Testis (tissue), 3 donors: ENCODE data around the gene LDLRAD4. TPM values are rescaled to one million over a fixed set of nuclear protein-coding genes. Genes with fewer than 3 reads are reported as not detected.

Experiments used
- DNase-seq: peaks from one replicate; pipeline ENCODE4 v3.0.0-alpha.2; 2019
- H3K27ac ChIP-seq, 2 donors: fragments of 200-600 bp; sonication (generic); one replicate each; pipeline ENCODE4 v1.5.1; 2019
- H3K27me3 ChIP-seq: fragments of 200-600 bp; sonication (generic); one replicate; pipeline ENCODE4 v1.5.1; 2019
- H3K36me3 ChIP-seq: fragments of 200-600 bp; sonication (generic); one replicate; pipeline ENCODE4 v1.5.1; 2017; ENCODE audit warnings: low read depth; ENCODE audit errors: missing control alignments
- H3K4me1 ChIP-seq: fragments of 200-600 bp; sonication (generic); one replicate; pipeline ENCODE4 v1.5.1; 2019
- H3K4me3 ChIP-seq, 2 donors: fragments of 200-600 bp; sonication (generic); one replicate each; pipeline ENCODE4 v1.5.1; 2017 to 2019
- H3K9me3 ChIP-seq: fragments of 200-600 bp; sonication (generic); one replicate; pipeline ENCODE4 v1.5.1; 2017
- CTCF ChIP-seq, 3 experiments: fragments of 450-650 bp in 2 of 3; fragments of 200-600 bp in 1 of 3; sonication (generic) in 1 of 3; IDR thresholded peaks; one replicate each; pipeline ENCODE4 v1.5.1; 2016 to 2019; ENCODE audit warnings: antibody characterized with exemption in 3 of 3, mild to moderate bottlenecking in 2 of 3, moderate library complexity in 1 of 3
- POLR2A ChIP-seq: fragments of 450-650 bp; IDR thresholded peaks from one replicate; pipeline ENCODE4 v1.6.1; 2017; ENCODE audit warnings: antibody characterized with exemption, mild to moderate bottlenecking, moderate library complexity
- WGBS, 2 donors: methylation state at CpG; one replicate each; pipeline ENCODE4 v1.1.5; 2018; 5-methylcytosine and 5-hydroxymethylcytosine counted together
- intact Hi-C: fragments of 100-400 bp; cut with DNase I; formaldehyde crosslinking; loops from one replicate; pipeline ENCODE4 v1.15.1; 2023; ENCODE audit warnings: low total_unique reads
- polyA plus RNA-seq: library from polyadenylated mRNA; stranded (reverse); fragments of 350-450 nt; fragmentation: Illumina TruSeq; extraction: RNeasy Lipid Tissue Mini Kit (QIAGEN cat#74804); gene quantifications from one replicate; pipeline ENCODE4 v1.2.3, GENCODE V29; 2014; ENCODE audit warnings: low read depth, low replicate concordance; ENCODE audit not compliant: insufficient read depth
- total RNA-seq, 2 donors: library from RNA; depleted of rRNA; stranded (reverse); fragments of >200 nt; gene quantifications; one replicate each; pipeline ENCODE4 v1.2.3, GENCODE V29; 2016

LDLRAD4 gene
- total and polyA plus RNA-seq, 3 donors from 2014 or later: 22.0 to 42.2 (median 25.9) TPM

GRCh38 chr18:13280070-13280795, 61.7 kb downstream of the LDLRAD4 start:
- 62 to 86% methylated on average over 11 of the region's 11 CpGs for WGBS, 2 donors
- Histone ChIP-seq H3K4me1 (peaks cover under 1% of the 10 kb centered on the region), H3K4me3 (no peak overlapping the region), H3K27me3 (no peaks in the 10 kb centered on the region), H3K27ac (no peak overlapping the region), H3K9me3 (no peaks in the 10 kb centered on the region), H3K36me3 (no peaks in the 10 kb centered on the region)
- intact Hi-C loops: no loop called here
- DNase-seq: no peak
- no peak for TF ChIP-seq CTCF (IDR thresholded peaks at IDR 0.05)
- TF ChIP-seq POLR2A: no peak

GRCh38 chr18:13281406-13281805, 62.8 kb downstream of the LDLRAD4 start:
- intact Hi-C loops: no loop called here
- H3K36me3 ChIP-seq: no peaks in the 10 kb centered on the region
- TF ChIP-seq POLR2A (no peak), CTCF (IDR thresholded peaks at IDR 0.05) (no peak)
- H3K4me3 ChIP-seq: no peak overlapping the region
- no peaks in the 10 kb centered on the region for H3K27me3 ChIP-seq
- no peak for DNase-seq
- no peak overlapping the region for H3K27ac ChIP-seq
- no peaks in the 10 kb centered on the region for H3K9me3 ChIP-seq
- no peaks in the 10 kb centered on the region for H3K4me1 ChIP-seq
- WGBS, 2 donors: 94 to 96% methylated on average over 2 of the region's 2 CpGs

GRCh38 chr18:13283746-13284145, 65.2 kb downstream of the LDLRAD4 start:
- DNase-seq: no peak
- Histone ChIP-seq H3K27ac (no peak overlapping the region), H3K27me3 (no peaks in the 10 kb centered on the region), H3K4me1 (no peaks in the 10 kb centered on the region), H3K4me3 (no peak overlapping the region), H3K9me3 (no peaks in the 10 kb centered on the region), H3K36me3 (no peaks in the 10 kb centered on the region)
- TF ChIP-seq POLR2A (no peak), CTCF (IDR thresholded peaks at IDR 0.05) (no peak)
- intact Hi-C loops: no loop called here
- 87 to 88% methylated on average over 7 of the region's 7 CpGs for WGBS, 2 donors

GRCh38 chr18:13284330-13285027, 65.9 kb downstream of the LDLRAD4 start:
- Histone ChIP-seq H3K36me3 (no peaks in the 10 kb centered on the region), H3K4me3 (no peak overlapping the region), H3K9me3 (no peaks in the 10 kb centered on the region), H3K27ac (no peak overlapping the region), H3K27me3 (no peaks in the 10 kb centered on the region), H3K4me1 (no peaks in the 10 kb centered on the region)
- no peak for TF ChIP-seq POLR2A
- TF ChIP-seq CTCF (IDR thresholded peaks at IDR 0.05): no peak
- no peak for DNase-seq
- WGBS, 2 donors: 74 to 79% methylated on average over 7 to 22 of the region's 22 CpGs
- intact Hi-C loops: no loop called here
